PFSK-1 (cell line): ENCODE measurements around the gene OCEL1.
A peak's percentile ranks its signal among the peaks of the same experiment; 100 is the strongest.

Experiments used
- FOXP2 ChIP-seq: optimal IDR thresholded peaks from 2 replicates; pipeline ENCODE3; 2011; ENCODE audit warnings: borderline replicate concordance, control low read depth, inconsistent platforms; ENCODE audit not compliant: insufficient read depth; ENCODE audit errors: extremely low read length, extremely low read depth
- POLR2AphosphoS5 ChIP-seq: IDR thresholded peaks from 2 replicates; pipeline ENCODE4 v1.6.1; 2012; ENCODE audit warnings: low read depth, mild to moderate bottlenecking, control low read depth, low read length, moderate library complexity
- SIN3A ChIP-seq: IDR thresholded peaks from 2 replicates; pipeline ENCODE4 v1.6.1; 2012; ENCODE audit warnings: mild to moderate bottlenecking, low read length, moderate library complexity, borderline replicate concordance; ENCODE audit not compliant: insufficient read depth
- TAF1 ChIP-seq: IDR thresholded peaks from 2 replicates; pipeline ENCODE4 v1.6.1; 2012; ENCODE audit warnings: low read length, control low read depth, borderline replicate concordance; ENCODE audit not compliant: insufficient read depth
- TF ChIP-seq, protein P1 (sequence below), 2 experiments: IDR thresholded peaks; 2 replicates each; pipeline versions ENCODE4 v1.6.1 to v1.8.0; 2011 to 2012; ENCODE audit warnings: low read depth in 2 of 2, low read length in 2 of 2, control low read depth in 1 of 2, inconsistent platforms in 1 of 2, mild to moderate bottlenecking in 1 of 2, moderate library complexity in 1 of 2; ENCODE audit not compliant: insufficient read depth in 1 of 2

OCEL1 gene

DNA sequence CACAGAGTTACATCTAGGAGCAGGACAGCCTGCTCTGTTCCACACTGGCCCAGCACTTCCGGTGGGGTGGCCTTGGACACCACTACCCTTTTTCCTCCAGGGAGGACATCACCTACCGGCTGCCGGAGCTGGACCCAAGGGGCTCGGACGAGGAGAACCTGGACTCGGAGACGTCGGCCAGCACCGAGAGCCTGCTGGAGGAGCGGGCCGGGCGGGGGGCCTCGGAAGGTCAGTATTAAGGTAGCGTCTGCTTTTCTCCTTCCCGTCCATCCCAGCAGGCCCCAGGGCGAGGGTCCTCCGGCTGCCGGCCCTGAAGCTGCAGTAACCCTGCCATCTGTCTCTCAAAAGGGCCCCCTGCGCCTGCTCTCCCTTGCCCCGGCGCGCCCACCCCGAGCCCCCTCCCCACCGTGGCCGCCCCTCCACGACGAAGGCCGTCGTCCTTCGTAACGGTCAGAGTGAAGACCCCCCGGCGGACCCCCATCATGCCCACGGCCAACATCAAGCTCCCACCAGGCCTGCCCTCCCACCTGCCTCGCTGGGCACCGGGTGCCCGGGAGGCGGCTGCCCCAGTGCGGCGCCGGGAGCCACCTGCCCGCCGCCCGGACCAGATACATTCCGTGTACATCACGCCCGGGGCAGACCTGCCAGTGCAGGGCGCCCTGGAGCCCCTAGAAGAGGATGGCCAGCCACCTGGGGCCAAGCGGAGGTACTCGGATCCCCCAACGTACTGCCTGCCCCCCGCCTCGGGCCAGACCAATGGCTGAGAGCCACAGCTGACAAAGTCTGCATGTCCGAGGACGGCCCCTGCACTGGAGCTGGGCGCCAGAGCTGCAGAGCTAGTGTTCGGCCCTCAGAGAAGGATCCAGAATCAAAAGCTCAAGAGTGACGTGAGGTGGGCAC lies 14.2 kb upstream of the OCEL1 start:
- TF ChIP-seq POLR2AphosphoS5 (no peak), SIN3A (no peak), FOXP2 (no peak), TAF1 (no peak)
- TF ChIP-seq, protein P1, sequence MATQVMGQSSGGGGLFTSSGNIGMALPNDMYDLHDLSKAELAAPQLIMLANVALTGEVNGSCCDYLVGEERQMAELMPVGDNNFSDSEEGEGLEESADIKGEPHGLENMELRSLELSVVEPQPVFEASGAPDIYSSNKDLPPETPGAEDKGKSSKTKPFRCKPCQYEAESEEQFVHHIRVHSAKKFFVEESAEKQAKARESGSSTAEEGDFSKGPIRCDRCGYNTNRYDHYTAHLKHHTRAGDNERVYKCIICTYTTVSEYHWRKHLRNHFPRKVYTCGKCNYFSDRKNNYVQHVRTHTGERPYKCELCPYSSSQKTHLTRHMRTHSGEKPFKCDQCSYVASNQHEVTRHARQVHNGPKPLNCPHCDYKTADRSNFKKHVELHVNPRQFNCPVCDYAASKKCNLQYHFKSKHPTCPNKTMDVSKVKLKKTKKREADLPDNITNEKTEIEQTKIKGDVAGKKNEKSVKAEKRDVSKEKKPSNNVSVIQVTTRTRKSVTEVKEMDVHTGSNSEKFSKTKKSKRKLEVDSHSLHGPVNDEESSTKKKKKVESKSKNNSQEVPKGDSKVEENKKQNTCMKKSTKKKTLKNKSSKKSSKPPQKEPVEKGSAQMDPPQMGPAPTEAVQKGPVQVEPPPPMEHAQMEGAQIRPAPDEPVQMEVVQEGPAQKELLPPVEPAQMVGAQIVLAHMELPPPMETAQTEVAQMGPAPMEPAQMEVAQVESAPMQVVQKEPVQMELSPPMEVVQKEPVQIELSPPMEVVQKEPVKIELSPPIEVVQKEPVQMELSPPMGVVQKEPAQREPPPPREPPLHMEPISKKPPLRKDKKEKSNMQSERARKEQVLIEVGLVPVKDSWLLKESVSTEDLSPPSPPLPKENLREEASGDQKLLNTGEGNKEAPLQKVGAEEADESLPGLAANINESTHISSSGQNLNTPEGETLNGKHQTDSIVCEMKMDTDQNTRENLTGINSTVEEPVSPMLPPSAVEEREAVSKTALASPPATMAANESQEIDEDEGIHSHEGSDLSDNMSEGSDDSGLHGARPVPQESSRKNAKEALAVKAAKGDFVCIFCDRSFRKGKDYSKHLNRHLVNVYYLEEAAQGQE (IDR thresholded peaks at IDR 0.05; ENCODE audit: insufficient read depth in 1 of 2, low read depth in 2 of 2, low read length in 2 of 2), result no peak

DNA sequence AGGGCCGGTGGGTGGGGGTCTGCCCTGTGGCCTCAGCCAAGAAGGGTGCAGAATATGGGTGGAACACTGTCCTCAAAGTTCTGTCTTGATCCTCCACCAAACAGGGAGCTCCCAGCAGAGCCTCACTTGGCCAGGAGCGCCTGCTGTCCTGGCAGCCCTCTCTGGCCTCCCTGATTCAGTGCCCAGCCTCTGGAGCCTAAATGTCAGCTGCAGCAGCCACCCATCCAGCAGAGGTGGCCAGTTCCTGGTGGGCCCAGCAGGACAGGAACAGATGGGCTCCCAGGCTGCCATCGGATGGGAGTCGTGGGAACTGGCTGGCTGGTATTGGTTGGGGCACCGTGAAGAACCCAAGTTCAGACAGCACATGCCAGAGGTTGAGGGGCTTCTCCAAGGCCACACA lies 12.7 kb upstream of the OCEL1 start:
- TF ChIP-seq FOXP2, result no peak
- TF ChIP-seq, protein P1 (IDR thresholded peaks at IDR 0.05; ENCODE audit: insufficient read depth in 1 of 2, low read depth in 2 of 2, low read length in 2 of 2), result no peak
- TF ChIP-seq TAF1, result no peak
- no peak for TF ChIP-seq SIN3A
- no peak for TF ChIP-seq POLR2AphosphoS5

- TF ChIP-seq POLR2AphosphoS5 (no peak), SIN3A (no peak), FOXP2 (no peak), TAF1 (no peak)
- TF ChIP-seq, protein P1 (IDR thresholded peaks at IDR 0.05; ENCODE audit: insufficient read depth in 1 of 2, low read depth in 2 of 2, low read length in 2 of 2), result no peak
Measured at GRCh38 chr19:17214508-17215126, 11.4 kb upstream of the OCEL1 start.

- peak; percentile 85 for TF ChIP-seq POLR2AphosphoS5
- TF ChIP-seq FOXP2, result peak; percentile 75
- TF ChIP-seq, protein P1 (IDR thresholded peaks at IDR 0.05; ENCODE audit: insufficient read depth in 1 of 2, low read depth in 2 of 2, low read length in 2 of 2), result peak in 1 of 2 experiments; percentile 27; a peak in 2 of 4 replicates
- TF ChIP-seq SIN3A, result no peak; the same call in 1 of the 2 replicates
- peak; percentile 95 for TF ChIP-seq TAF1
Measured at GRCh38 chr19:17215127-17215971, 10.7 kb upstream of the OCEL1 start, which contains the start of gene USE1. USE1 (plus strand) TSS chr19:17215357; CDS start chr19:17215406, 49 bp downstream.
